HG03139 (cell line): ENCODE measurements around the gene LMTK2.

Experiments used
- ATAC-seq: cut with Tn5 transposase; IDR thresholded peaks from one replicate; pipeline ENCODE4 v1.9.1; 2021; ENCODE audit not compliant: unreplicated experiment

LMTK2 gene

DNA sequence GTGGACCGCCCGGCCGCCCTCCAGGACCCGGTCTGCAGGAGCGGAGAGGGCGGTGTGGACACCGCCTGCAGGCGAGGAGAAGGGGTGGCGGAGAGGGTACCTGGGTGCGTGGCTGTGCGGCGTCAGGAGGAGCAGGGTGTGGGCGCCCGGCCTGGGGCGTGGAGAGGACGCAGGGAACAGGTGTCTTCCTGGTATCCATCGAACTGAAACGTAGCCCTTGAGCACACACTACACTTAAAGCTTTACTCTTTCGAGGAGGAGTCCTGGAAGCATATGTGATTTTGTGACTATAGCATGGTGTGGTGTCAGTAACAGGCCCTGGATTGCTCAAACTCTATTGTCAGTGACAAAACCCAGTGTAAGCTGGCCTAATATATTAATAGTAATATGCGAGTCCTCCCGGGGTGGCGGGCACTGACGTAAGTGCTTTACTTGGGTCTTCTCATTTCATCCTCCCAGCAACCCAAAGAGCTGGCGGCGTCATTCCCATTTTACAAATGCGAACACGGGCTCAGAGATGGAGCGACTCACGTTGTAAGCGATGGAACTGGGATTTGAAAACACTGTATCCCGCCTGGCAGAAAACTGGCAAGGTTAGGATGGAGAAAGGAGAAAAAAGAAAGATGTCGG lies 145.9 kb downstream of the LMTK2 start:
- ATAC-seq: peak; percentile 23

DNA sequence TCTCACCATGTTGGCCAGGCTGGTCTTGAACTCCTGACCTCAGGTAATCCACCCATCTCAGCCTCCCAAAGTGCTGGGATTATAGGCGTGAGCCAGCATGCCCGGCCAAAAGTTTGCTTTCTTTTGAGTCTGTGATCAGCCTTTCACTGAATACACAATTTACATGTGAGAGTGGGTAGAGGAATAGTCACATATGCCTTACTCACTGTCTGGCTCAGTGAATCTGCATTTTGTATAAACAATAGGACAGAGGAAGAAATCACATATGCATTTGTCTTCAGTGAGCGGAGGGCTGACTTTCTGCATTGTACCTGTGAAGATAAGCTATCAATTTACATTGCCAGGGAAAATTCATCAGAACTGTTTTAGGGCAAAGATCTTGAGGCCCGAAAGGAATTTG lies 147.9 kb downstream of the LMTK2 start:
- ATAC-seq: no peak

GRCh38 chr7:98254951-98255610 lies 148.4 kb downstream of the LMTK2 start:
- no peak for ATAC-seq

DNA sequence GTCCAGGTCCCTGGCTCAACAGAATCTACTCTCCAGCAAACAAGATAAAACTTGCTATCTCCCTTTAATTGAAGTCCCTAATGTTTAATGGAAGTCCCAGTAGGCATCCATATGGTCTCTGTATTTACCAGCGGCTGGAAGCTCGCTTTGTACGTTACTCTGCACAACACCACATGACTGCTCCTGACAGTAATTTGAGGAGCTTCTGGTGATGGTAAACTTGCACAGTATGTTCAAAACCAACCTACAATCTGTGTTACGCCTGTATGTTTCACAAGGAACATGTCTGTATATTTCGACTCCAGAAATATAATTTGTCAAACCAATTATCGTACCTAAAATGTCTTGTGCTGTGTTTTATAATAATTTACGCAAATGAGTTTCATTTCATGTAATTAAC lies 149.8 kb downstream of the LMTK2 start:
- ATAC-seq: no peak

DNA sequence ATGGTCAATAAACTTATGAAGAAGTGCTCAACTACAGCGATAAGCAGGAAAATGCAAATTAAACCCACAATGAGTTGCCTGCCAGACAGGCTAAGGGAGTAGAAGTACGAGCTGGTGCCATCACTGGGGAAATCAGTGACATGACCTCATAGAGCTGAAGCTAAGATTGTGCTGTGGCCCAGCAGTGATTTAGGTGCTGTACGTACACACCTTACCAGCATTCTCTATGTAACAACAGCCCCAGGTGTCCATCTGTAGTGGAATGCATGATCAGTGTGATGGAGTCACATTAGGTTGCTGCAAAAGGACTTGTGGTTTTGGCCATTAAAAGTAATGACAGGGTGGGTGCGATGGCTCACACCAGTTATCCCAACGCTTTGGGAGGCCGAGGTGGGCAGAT lies 151.0 kb downstream of the LMTK2 start:
- ATAC-seq: no peak
